Large intestine (tissue), 12 donors: Measurements from ENCODE around the gene ADNP. TPM values are rescaled to one million over a fixed set of nuclear protein-coding genes. Genes with fewer than 3 reads are reported as not detected.
"Not testable (repeated sequence)": the region's sequence is repeated elsewhere in the genome, so short reads cannot be mapped to it uniquely, and the experiment has no call there.

ENCODE experiments used
- DNase-seq, 2 donors: peaks; one replicate each; pipeline versions ENCODE4 v3.0.0 to v3.0.0-alpha.2; 2013
- H3K27ac ChIP-seq: one replicate; pipeline ENCODE4 v1.5.1; 2013; ENCODE audit warnings: low read length
- H3K27me3 ChIP-seq: 2 replicates; pipeline ENCODE4 v1.6.1; 2013; ENCODE audit warnings: low read length; ENCODE audit not compliant: control insufficient read depth, insufficient read depth
- H3K36me3 ChIP-seq: 2 replicates; pipeline ENCODE4 v1.6.1; 2013; ENCODE audit warnings: low read length; ENCODE audit not compliant: control insufficient read depth, insufficient read depth
- H3K4me1 ChIP-seq: one replicate; pipeline ENCODE4 v1.6.1; 2013; ENCODE audit warnings: low read length; ENCODE audit not compliant: control insufficient read depth, insufficient read depth
- H3K4me3 ChIP-seq: one replicate; pipeline ENCODE4 v1.5.1; 2013; ENCODE audit warnings: low read length
- H3K9me3 ChIP-seq: one replicate; pipeline ENCODE4 v1.6.1; 2013; ENCODE audit warnings: mild to moderate bottlenecking, low read depth, low read length, moderate library complexity; ENCODE audit not compliant: control insufficient read depth
- WGBS: methylation state at CpG from one replicate; pipeline ENCODE4 v1.1.5; 2013; ENCODE audit warnings: low lambda C conversion rate; ENCODE audit not compliant: insufficient coverage; 5-methylcytosine and 5-hydroxymethylcytosine counted together
- long read RNA-seq, 11 donors: transcript quantifications; one replicate each; lab custom pipeline, GENCODE V29; 2026
- polyA plus RNA-seq: library from polyadenylated mRNA; unstranded; fragments of 120-200 nt; gene quantifications from one replicate; pipeline ENCODE4 v1.2.1, GENCODE V29; 2013

The ADNP gene
- polyA plus RNA-seq = 70.7 TPM
- long read RNA-seq, donor 1, full-length matches to known transcripts = 6 of 6 reads
- long read RNA-seq, donor 1, partial matches to known transcripts = 0 of 6 reads
- long read RNA-seq, donor 1, other reads (novel, unspliced or antisense) = 0 of 6 reads
- long read RNA-seq, donor 2, full-length matches to known transcripts = 16 of 16 reads
- long read RNA-seq, donor 2, partial matches to known transcripts = 0 of 16 reads
- long read RNA-seq, donor 2, other reads (novel, unspliced or antisense) = 0 of 16 reads
- long read RNA-seq, donor 3, full-length matches to known transcripts = 23 of 23 reads
- long read RNA-seq, donor 3, partial matches to known transcripts = 0 of 23 reads
- long read RNA-seq, donor 3, other reads (novel, unspliced or antisense) = 0 of 23 reads
- long read RNA-seq, donor 4, full-length matches to known transcripts = 3 of 3 reads
- long read RNA-seq, donor 4, partial matches to known transcripts = 0 of 3 reads
- long read RNA-seq, donor 4, other reads (novel, unspliced or antisense) = 0 of 3 reads
- long read RNA-seq, donor 5, full-length matches to known transcripts = 5 of 5 reads
- long read RNA-seq, donor 5, partial matches to known transcripts = 0 of 5 reads
- long read RNA-seq, donor 5, other reads (novel, unspliced or antisense) = 0 of 5 reads
- long read RNA-seq, donor 6, full-length matches to known transcripts = 14 of 14 reads
- long read RNA-seq, donor 6, partial matches to known transcripts = 0 of 14 reads
- long read RNA-seq, donor 6, other reads (novel, unspliced or antisense) = 0 of 14 reads
- long read RNA-seq, donor 7, full-length matches to known transcripts = 4 of 4 reads
- long read RNA-seq, donor 7, partial matches to known transcripts = 0 of 4 reads
- long read RNA-seq, donor 7, other reads (novel, unspliced or antisense) = 0 of 4 reads
- long read RNA-seq, donor 8, full-length matches to known transcripts = 9 of 9 reads
- long read RNA-seq, donor 8, partial matches to known transcripts = 0 of 9 reads
- long read RNA-seq, donor 8, other reads (novel, unspliced or antisense) = 0 of 9 reads
- long read RNA-seq, donor 9, full-length matches to known transcripts = 5 of 5 reads
- long read RNA-seq, donor 9, partial matches to known transcripts = 0 of 5 reads
- long read RNA-seq, donor 9, other reads (novel, unspliced or antisense) = 0 of 5 reads
- long read RNA-seq, donor 10, full-length matches to known transcripts = 14 of 14 reads
- long read RNA-seq, donor 10, partial matches to known transcripts = 0 of 14 reads
- long read RNA-seq, donor 10, other reads (novel, unspliced or antisense) = 0 of 14 reads
- long read RNA-seq, donor 11, full-length matches to known transcripts = 7 of 24 reads
- long read RNA-seq, donor 11, partial matches to known transcripts = 17 of 24 reads
- long read RNA-seq, donor 11, other reads (novel, unspliced or antisense) = 0 of 24 reads

DNA sequence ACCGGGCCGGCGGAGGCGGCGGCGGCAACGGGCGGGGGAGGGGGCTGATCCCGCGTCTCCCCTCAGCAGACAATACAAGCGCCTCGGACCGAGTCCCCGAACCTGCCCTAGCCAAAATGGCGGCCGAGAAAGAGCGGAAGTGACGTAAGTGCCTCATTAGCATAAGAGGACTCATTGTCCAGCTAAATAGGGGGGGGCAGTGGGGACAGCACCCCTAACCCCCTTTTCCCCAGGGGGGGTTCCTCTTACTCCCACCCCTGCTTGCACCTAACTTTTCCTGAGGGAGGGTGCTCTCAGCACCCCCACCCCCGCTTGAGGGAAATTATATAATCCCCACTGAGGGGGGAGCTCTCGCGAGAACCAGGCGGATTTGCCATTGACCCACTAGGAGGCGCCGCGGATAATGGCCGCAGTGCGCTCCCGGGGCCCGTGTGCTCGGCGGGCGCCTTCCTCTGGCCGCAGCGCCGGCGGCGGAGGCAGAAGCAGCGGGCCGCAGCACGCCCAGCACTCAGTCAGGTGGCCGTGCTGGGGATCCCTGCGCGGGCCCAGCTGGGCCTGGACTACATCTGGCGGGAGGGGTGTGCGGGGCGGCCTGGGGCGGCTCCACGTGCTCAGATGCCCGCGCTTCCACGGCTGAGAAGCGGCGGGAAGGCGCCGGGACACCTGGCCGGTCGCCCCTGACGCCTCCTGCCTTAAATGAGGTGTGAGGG lies at the start of gene ADNP:
ADNP (minus strand) TSS at position 132 of the 710 bp plus-strand sequence. CDS start 27,441 bp downstream, outside the sequence.
- no peaks in the 10 kb centered on the region for H3K27me3 ChIP-seq
- H3K27ac ChIP-seq = peak within 1 kb of the TSS; percentile 99
- H3K36me3 ChIP-seq = peaks cover 34% of the 10 kb centered on the region
- peaks cover 14% of the 10 kb centered on the region for H3K4me1 ChIP-seq
- DNase-seq = peak; percentile 94 to 97
- H3K9me3 ChIP-seq = no peaks in the 10 kb centered on the region
- no CpG with 5 or more reads among the region's 58 CpGs for WGBS
- H3K4me3 ChIP-seq = peak within 1 kb of the TSS; percentile 80

DNA sequence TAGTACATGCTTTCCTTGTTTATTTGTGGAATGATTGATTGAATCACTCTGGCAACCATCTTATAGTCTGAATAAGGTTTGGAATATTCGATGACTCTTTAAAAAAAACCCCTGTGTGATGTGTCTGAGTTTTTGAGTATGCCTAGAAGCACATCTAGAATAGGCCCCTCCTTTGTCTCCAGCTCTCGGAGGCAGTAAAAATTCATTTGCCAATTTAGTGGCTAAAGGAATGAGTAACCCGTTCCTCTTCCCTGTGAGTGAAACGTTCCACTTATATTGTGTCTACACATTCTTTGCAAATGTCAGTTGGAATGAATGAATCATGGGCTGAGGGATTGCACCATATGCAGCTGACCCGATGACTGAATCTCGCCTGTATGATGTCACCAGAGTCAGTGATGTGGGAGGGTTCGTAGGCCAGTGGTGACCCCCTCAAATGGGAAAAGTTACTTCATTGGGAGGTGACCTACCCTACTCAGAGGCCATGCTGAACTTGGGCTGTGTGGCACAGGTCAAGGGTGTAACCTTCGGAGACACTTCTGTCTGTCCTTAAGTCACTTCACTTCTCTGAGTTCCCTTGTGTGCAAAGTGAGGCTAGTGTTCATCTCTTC lies 48.9 kb upstream of the ADNP start:
- no peak for DNase-seq
- Histone ChIP-seq H3K4me3 (no peak overlapping the region), H3K27me3 (peaks cover 19% of the 10 kb centered on the region), H3K4me1 (peaks cover 3% of the 10 kb centered on the region), H3K27ac (no peak overlapping the region), H3K9me3 (no peaks in the 10 kb centered on the region), H3K36me3 (no peaks in the 10 kb centered on the region)
- no CpG with 5 or more reads among the region's 8 CpGs for WGBS

DNA sequence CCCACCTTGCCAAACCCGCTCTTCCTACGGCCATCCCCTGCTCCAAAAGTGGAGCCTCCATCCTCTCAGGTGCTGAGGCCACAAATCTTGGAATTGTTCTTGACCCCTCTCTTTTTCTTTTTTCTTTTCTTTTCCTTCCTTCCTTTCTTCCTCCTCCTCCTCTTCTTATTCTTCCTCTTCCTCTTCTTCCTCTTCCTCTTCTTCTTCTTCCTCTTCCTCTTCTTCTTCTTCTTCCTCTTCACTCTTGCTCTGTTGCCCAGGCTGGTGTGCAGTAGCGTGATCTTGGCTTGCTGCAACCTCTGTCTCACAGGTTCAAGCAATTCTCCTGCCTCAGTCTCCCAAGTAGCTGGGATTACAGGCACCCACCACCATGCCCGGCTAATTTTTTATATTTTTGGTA lies 47.3 kb upstream of the ADNP start:
- not testable (repeated sequence) for H3K36me3 ChIP-seq, DNase-seq, H3K9me3 ChIP-seq, H3K27ac ChIP-seq, H3K4me3 ChIP-seq, H3K4me1 ChIP-seq
- peaks cover 19% of the 10 kb centered on the region for H3K27me3 ChIP-seq
- 100% methylated on average over 2 of the region's 4 CpGs for whole genome bisulfite sequencing

DNA sequence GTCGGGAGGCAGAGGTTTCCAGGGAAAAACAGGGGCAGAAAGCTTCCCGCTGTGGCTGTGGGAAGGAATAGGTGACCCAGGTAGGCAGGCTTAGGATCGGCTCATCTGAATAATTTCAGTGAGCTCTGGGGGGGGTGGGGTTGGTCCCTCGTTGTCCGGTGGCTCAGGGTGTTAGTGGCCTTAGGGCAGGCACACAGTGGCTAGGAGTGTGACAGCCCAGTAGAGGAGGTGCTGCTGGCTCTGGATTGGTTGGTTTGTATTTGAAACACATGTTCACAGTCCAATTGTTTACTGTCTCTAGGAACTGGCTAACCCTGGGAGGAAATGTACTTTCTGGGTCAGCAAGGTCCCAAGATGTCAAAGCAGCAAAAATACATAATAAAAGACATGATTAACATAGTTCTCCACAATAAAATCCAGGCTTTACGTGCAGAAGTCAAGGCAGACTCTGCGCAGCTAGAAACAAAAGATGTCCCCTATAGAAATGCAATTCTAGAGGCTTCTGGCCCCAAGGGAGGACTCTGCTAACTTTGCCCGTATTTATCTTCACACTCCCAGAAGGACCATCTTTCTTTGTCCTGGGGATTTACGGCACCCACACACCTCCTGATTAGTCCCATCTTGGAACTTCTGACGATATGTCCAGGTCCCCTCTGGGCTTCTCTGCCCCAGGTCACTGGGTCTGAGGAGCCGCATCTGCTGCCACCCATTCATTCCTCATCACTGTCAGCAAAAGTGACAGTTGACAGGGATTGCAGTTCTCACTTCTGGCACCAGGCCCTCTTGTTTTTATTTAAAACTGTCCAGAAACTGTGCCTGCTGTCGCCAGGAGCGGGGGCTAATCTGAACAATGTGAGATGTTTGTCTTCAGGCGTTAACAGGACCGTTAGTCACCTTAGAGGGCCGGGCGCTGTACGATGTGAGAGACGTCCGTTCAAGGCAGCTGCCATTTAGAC lies 46.1 kb upstream of the ADNP start:
- no peak overlapping the region for H3K4me3 ChIP-seq
- peaks cover 15% of the 10 kb centered on the region for H3K27me3 ChIP-seq
- no CpG with 5 or more reads among the region's 20 CpGs for WGBS
- no peaks in the 10 kb centered on the region for H3K4me1 ChIP-seq
- no peak for DNase-seq
- H3K36me3 ChIP-seq = no peaks in the 10 kb centered on the region
- no peak overlapping the region for H3K27ac ChIP-seq
- no peaks in the 10 kb centered on the region for H3K9me3 ChIP-seq

DNA sequence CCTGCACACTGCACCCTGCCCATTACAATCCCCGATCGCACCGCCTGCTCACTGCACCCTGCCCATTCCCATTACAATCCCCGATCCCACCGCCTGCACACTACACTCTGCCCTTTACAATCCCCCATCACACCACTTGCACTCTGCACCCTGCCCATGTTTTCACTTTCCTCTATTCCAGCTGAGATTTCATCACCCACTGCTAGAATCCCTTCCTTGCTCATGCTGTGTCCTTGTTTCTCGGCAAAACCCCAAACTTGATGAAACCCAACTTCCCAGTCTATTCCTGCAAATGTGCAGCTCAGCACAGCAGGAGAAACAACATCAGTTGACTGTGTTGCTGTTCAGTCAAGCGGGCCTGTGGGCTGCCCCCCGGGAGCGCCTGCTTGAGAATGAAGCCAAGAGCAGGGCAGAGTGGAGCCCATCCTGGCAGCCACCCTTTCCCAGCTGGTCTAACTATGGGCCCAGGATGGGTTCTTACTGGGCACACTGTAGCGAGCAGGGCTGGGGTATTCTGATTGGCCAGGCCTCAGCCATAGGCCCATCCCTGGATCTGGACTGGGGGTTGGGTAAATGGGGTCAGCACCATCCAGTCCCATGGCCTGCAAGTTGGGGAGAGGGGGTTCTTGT lies 44.6 kb upstream of the ADNP start:
- WGBS = 83% methylated on average over 1 of the region's 10 CpGs
- no peak overlapping the region for H3K27ac ChIP-seq
- H3K36me3 ChIP-seq = no peaks in the 10 kb centered on the region
- DNase-seq = no peak
- no peaks in the 10 kb centered on the region for H3K4me1 ChIP-seq
- no peak overlapping the region for H3K4me3 ChIP-seq
- no peaks in the 10 kb centered on the region for H3K9me3 ChIP-seq
- peaks cover 15% of the 10 kb centered on the region for H3K27me3 ChIP-seq

DNA sequence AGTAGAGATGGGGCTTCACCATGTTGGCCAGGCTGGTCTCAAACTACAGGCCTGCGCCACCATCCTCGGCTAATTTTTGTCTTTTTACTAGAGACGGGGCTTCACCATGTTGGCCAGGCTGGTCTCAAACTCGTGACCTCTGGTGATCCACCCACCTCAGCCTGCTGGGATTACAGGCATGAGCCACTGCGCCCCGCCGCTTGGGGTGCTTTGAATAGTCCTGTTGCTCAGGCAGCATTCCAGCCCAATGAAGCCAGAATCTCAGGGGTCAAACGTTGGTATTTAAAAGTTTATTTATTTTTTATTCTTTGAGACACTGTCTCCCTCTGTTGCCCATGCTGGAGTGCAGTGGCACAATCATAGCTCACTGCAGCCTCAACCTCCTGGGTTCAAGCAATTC lies 38.7 kb upstream of the ADNP start:
- Histone ChIP-seq H3K9me3 (no peaks in the 10 kb centered on the region), H3K27ac (no peak overlapping the region), H3K27me3 (peaks cover 20% of the 10 kb centered on the region), H3K4me3 (no peak overlapping the region), H3K36me3 (no peaks in the 10 kb centered on the region), H3K4me1 (no peaks in the 10 kb centered on the region)
- no peak for DNase-seq
- no CpG with 5 or more reads among the region's 8 CpGs for WGBS

DNA sequence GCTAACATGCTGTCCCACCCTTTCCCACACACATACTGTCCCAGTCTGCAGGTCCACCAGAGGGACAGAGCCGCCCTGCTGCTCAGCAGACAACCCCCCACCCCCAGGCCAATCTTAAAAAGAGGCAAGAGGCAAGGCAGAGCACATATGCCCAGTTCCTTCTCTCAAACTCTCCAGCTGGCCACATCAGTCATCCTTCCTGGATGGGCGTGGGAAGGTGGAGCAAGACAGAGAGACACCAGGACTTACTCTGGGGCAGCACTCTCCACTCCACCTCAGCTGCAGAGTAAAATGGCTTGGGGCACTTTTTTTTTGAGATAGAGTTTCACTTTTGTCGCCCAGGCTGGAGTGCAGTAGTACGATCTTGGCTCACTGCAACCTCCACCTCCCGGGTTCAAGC lies 38.2 kb upstream of the ADNP start:
- H3K27me3 ChIP-seq = peaks cover 20% of the 10 kb centered on the region
- H3K36me3 ChIP-seq = no peaks in the 10 kb centered on the region
- H3K9me3 ChIP-seq = no peaks in the 10 kb centered on the region
- no peaks in the 10 kb centered on the region for H3K4me1 ChIP-seq
- no peak overlapping the region for H3K4me3 ChIP-seq
- no peak for DNase-seq
- no peak overlapping the region for H3K27ac ChIP-seq
- WGBS = no CpG with 5 or more reads among the region's 5 CpGs

DNA sequence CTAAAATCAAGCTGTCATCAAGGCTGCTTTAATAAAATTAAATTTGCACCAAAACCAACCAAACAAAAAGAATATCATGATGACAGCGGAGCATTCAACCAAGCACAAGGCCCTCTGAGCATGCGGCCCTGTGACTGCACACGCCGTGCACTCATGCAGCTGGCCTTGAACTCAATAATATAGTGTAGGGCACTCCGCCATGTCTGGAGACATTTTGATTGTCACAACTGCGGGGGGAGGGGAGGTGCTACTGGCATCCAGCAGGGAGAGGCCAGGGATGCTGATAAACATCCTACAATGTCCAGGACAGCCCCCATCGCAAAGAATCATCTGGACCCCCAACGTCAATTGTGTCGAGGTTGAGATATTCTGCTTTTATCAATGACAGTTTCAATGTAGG lies 37.1 kb upstream of the ADNP start:
- no peaks in the 10 kb centered on the region for H3K36me3 ChIP-seq
- WGBS = no CpG with 5 or more reads among the region's 9 CpGs
- DNase-seq = no peak
- H3K4me3 ChIP-seq = no peak overlapping the region
- H3K27ac ChIP-seq = no peak overlapping the region
- no peaks in the 10 kb centered on the region for H3K4me1 ChIP-seq
- H3K27me3 ChIP-seq = peaks cover 20% of the 10 kb centered on the region
- no peaks in the 10 kb centered on the region for H3K9me3 ChIP-seq
